A673 (cell line): ENCODE results near the gene UBE2D3.

Source experiments
- EZH2 ChIP-seq: fragments of 200-600 bp; sonication (generic); IDR thresholded peaks from 2 replicates; pipeline ENCODE4 v1.6.1; 2017; ENCODE audit warnings: borderline replicate concordance, low read depth, mild to moderate bottlenecking, mixed read lengths, antibody characterized with exemption, low read length; ENCODE audit not compliant: poor library complexity, severe bottlenecking
- TF ChIP-seq, protein P1 (sequence below): fragments of 300-800, 200-600 bp; sonication (generic); conservative IDR thresholded peaks from 2 replicates; pipeline ENCODE4 v1.5.1; 2017; ENCODE audit warnings: low read depth, mild to moderate bottlenecking, antibody characterized with exemption, low read length, moderate library complexity, mixed read lengths

DNA sequence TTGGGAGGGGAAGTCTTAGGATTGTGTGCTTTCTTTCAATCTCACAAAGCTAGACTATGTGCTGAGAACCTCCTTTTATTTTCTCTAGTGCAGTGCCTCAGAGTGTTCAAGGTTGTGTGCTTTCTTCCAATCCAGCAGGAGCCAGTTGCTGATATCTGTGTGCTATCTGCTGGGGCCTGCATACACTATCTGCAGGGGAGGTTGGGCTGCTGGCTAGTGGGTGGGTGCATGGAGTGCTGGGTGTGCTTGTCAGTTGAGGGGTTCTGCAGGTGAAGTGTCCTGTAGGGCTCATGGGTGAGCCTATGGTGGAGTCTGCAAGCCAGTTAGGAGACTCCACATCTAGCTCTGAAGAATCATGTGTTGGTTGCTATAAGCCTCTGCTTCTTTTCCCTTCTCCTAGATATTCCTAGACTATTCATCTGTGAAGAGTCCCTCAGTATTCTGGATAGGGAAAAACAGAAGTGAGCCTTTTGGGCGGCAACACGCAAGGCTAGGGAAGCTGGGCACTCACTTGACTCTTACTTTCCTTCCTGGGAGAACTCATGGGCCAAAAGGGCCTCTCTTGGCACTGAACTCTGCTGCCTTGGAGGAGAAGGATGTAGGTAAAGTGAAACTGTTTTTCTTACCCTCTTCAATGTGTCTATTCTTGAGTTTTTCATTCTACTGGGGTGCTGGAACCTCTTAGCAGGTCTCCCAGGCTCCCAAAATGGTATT, 33.4 kb upstream of the UBE2D3 start:
- TF ChIP-seq, protein P1, sequence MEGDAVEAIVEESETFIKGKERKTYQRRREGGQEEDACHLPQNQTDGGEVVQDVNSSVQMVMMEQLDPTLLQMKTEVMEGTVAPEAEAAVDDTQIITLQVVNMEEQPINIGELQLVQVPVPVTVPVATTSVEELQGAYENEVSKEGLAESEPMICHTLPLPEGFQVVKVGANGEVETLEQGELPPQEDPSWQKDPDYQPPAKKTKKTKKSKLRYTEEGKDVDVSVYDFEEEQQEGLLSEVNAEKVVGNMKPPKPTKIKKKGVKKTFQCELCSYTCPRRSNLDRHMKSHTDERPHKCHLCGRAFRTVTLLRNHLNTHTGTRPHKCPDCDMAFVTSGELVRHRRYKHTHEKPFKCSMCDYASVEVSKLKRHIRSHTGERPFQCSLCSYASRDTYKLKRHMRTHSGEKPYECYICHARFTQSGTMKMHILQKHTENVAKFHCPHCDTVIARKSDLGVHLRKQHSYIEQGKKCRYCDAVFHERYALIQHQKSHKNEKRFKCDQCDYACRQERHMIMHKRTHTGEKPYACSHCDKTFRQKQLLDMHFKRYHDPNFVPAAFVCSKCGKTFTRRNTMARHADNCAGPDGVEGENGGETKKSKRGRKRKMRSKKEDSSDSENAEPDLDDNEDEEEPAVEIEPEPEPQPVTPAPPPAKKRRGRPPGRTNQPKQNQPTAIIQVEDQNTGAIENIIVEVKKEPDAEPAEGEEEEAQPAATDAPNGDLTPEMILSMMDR: no peak
- no peak for TF ChIP-seq EZH2
